ENCODE measurements around the gene LEFTY1. TPM values are rescaled to one million over a fixed set of nuclear protein-coding genes. Genes with fewer than 3 reads are reported as not detected.

The LEFTY1 gene
- polyA plus RNA-seq, 1 donor from 2014 or later: 4.1 TPM

GRCh38 chr1:225840713-225841112 lies 48.2 kb downstream of the LEFTY1 start:
- Histone ChIP-seq H3K4me3 (ENCODE audit: low read length) (no peak overlapping the region), H3F3A (ENCODE audit: insufficient read depth, low read length, poor library complexity, severe bottlenecking) (no peaks in the 10 kb centered on the region), H2AFZ (ENCODE audit: low read depth, low read length) (no peak overlapping the region), H3K9me2 (ENCODE audit: insufficient read depth, low read length) (no peaks in the 10 kb centered on the region), H3K9me3 (ENCODE audit: low read length) (no peaks in the 10 kb centered on the region), H4K20me1 (ENCODE audit: insufficient read depth) (no peaks in the 10 kb centered on the region), H3K27ac (ENCODE audit: low read length) (no peak overlapping the region), H3K79me2 (replicated peaks; ENCODE audit: insufficient read depth, low read length) (no peaks in the 10 kb centered on the region), H3K9ac (ENCODE audit: low read length) (no peak overlapping the region), H3K36me3 (ENCODE audit: insufficient read depth, low read length) (no peaks in the 10 kb centered on the region), H3K27me3 (ENCODE audit: insufficient read depth, low read depth, low read length) (no peaks in the 10 kb centered on the region), H3K4me2 (ENCODE audit: low read length) (no peak overlapping the region)
- TF ChIP-seq EZH2 (IDR thresholded peaks at IDR 0.05; ENCODE audit: borderline replicate concordance, insufficient read depth, low read length, poor library complexity, severe bottlenecking): no peak
- no peak for TF ChIP-seq POLR2AphosphoS5 (IDR thresholded peaks at IDR 0.05)
- TF ChIP-seq MXI1 (conservative IDR thresholded peaks at IDR 0.05; ENCODE audit: poor library complexity, severe bottlenecking): no peak
- TF ChIP-seq SMC3 (conservative IDR thresholded peaks at IDR 0.05; ENCODE audit: poor library complexity): no peak
- TF ChIP-seq EP300 (conservative IDR thresholded peaks at IDR 0.05; ENCODE audit: poor library complexity, severe bottlenecking): no peak
- no peak for TF ChIP-seq RAD21 (conservative IDR thresholded peaks at IDR 0.05)
- TF ChIP-seq REST (IDR thresholded peaks at IDR 0.05; ENCODE audit: borderline replicate concordance): no peak
- no peak for TF ChIP-seq CTCF (IDR thresholded peaks at IDR 0.05; ENCODE audit: poor library complexity, severe bottlenecking)
- TF ChIP-seq TAF1 (IDR thresholded peaks at IDR 0.05; ENCODE audit: low read depth): no peak

- Histone ChIP-seq H3K27me3 (ENCODE audit: insufficient read depth, low read depth, low read length) (no peaks in the 10 kb centered on the region), H3K9ac (ENCODE audit: low read length) (no peak overlapping the region), H3K4me3 (ENCODE audit: low read length) (no peak overlapping the region), H3K36me3 (ENCODE audit: insufficient read depth, low read length) (no peaks in the 10 kb centered on the region), H4K20me1 (ENCODE audit: insufficient read depth) (no peaks in the 10 kb centered on the region), H3K9me3 (ENCODE audit: low read length) (no peaks in the 10 kb centered on the region), H3K9me2 (ENCODE audit: insufficient read depth, low read length) (no peaks in the 10 kb centered on the region), H3K27ac (ENCODE audit: low read length) (no peak overlapping the region), H3F3A (ENCODE audit: insufficient read depth, low read length, poor library complexity, severe bottlenecking) (no peaks in the 10 kb centered on the region), H3K4me2 (ENCODE audit: low read length) (no peak overlapping the region), H3K79me2 (replicated peaks; ENCODE audit: insufficient read depth, low read length) (no peaks in the 10 kb centered on the region), H2AFZ (ENCODE audit: low read depth, low read length) (no peak overlapping the region)
- no peak for TF ChIP-seq POLR2AphosphoS5 (IDR thresholded peaks at IDR 0.05)
- TF ChIP-seq SMC3 (conservative IDR thresholded peaks at IDR 0.05; ENCODE audit: poor library complexity): no peak
- no peak for TF ChIP-seq TAF1 (IDR thresholded peaks at IDR 0.05; ENCODE audit: low read depth)
- TF ChIP-seq REST (IDR thresholded peaks at IDR 0.05; ENCODE audit: borderline replicate concordance): no peak
- TF ChIP-seq RAD21 (conservative IDR thresholded peaks at IDR 0.05): no peak
- TF ChIP-seq EZH2 (IDR thresholded peaks at IDR 0.05; ENCODE audit: borderline replicate concordance, insufficient read depth, low read length, poor library complexity, severe bottlenecking): no peak
- no peak for TF ChIP-seq MXI1 (conservative IDR thresholded peaks at IDR 0.05; ENCODE audit: poor library complexity, severe bottlenecking)
- TF ChIP-seq CTCF (IDR thresholded peaks at IDR 0.05; ENCODE audit: poor library complexity, severe bottlenecking): no peak
Measured at GRCh38 chr1:225840223-225840610, 48.7 kb downstream of the LEFTY1 start.
